Keratinocyte (primary cell): ENCODE data around the gene NOS1. TPM values are rescaled to one million over a fixed set of nuclear protein-coding genes. Genes with fewer than 3 reads are reported as not detected.

Experiments used
- DNase-seq: peaks from one replicate; pipeline ENCODE4 v3.0.0-alpha.2; 2011; ENCODE audit warnings: low read depth, missing footprints, low spot score
- FAIRE-seq: peaks from 2 replicates; lab custom pipeline; 2011; peaks lifted over from hg19 to GRCh38; lab: Jason Lieb, UNC
- H2AFZ ChIP-seq: 2 replicates; pipeline ENCODE4 v1.6.0; 2012; ENCODE audit warnings: low read length, control low read depth, inconsistent platforms; ENCODE audit not compliant: control insufficient read depth
- H3K27ac ChIP-seq: 2 replicates; pipeline ENCODE4 v1.5.1; 2011; ENCODE audit warnings: low read length; ENCODE audit not compliant: control insufficient read depth, insufficient read depth
- H3K27me3 ChIP-seq: 3 replicates; pipeline ENCODE4 v1.6.0; 2011; ENCODE audit warnings: low read length; ENCODE audit not compliant: control insufficient read depth, insufficient read depth; ENCODE audit errors: extremely low read depth
- H3K36me3 ChIP-seq, 2 experiments: 2 replicates in 1 of 2; 3 replicates in 1 of 2; pipeline ENCODE4 v1.5.1; 2011; ENCODE audit warnings: low read length in 2 of 2, mild to moderate bottlenecking in 1 of 2; ENCODE audit not compliant: control insufficient read depth in 2 of 2, insufficient read depth in 2 of 2; ENCODE audit errors: extremely low read depth in 1 of 2
- H3K4me1 ChIP-seq: 3 replicates; pipeline ENCODE4 v1.5.1; 2011; ENCODE audit warnings: low read length; ENCODE audit not compliant: control insufficient read depth, insufficient read depth; ENCODE audit errors: extremely low read depth
- H3K4me2 ChIP-seq: 3 replicates; pipeline ENCODE4 v1.6.0; 2011; ENCODE audit warnings: low read depth, low read length; ENCODE audit not compliant: control insufficient read depth, insufficient read depth; ENCODE audit errors: extremely low read depth
- H3K4me3 ChIP-seq, 3 experiments: fragments of 200-600 bp in 1 of 3; sonication (generic) in 1 of 3; 2 replicates in 2 of 3; 3 replicates in 1 of 3; pipeline ENCODE4 v1.5.1; 2011 to 2016; ENCODE audit warnings: low read length in 3 of 3, mild to moderate bottlenecking in 3 of 3, control low read depth in 2 of 3, inconsistent platforms in 1 of 3, low read depth in 1 of 3, mixed read lengths in 1 of 3, mixed run types in 1 of 3, moderate library complexity in 1 of 3; ENCODE audit not compliant: control insufficient read depth in 2 of 3, insufficient read depth in 2 of 3; ENCODE audit errors: extremely low read depth in 1 of 3
- H3K79me2 ChIP-seq: 2 replicates; pipeline ENCODE4 v1.6.0; 2012; ENCODE audit warnings: low read length; ENCODE audit not compliant: control insufficient read depth, insufficient read depth
- H3K9ac ChIP-seq: 3 replicates; pipeline ENCODE4 v1.6.0; 2011; ENCODE audit warnings: low read length; ENCODE audit not compliant: control insufficient read depth, insufficient read depth; ENCODE audit errors: extremely low read depth
- H3K9me1 ChIP-seq: 3 replicates; pipeline ENCODE4 v1.6.0; 2011; ENCODE audit warnings: low read length; ENCODE audit not compliant: control insufficient read depth, insufficient read depth; ENCODE audit errors: extremely low read depth
- H3K9me3 ChIP-seq: 2 replicates; pipeline ENCODE4 v1.5.1; 2012; ENCODE audit warnings: low read depth, low read length; ENCODE audit not compliant: control insufficient read depth
- H4K20me1 ChIP-seq: 3 replicates; pipeline ENCODE4 v1.6.0; 2011; ENCODE audit warnings: low read length; ENCODE audit not compliant: control insufficient read depth, insufficient read depth; ENCODE audit errors: extremely low read depth
- CTCF ChIP-seq, 3 experiments: IDR thresholded peaks in 1 of 3; conservative IDR thresholded peaks in 1 of 3; optimal IDR thresholded peaks in 1 of 3; 2 replicates in 2 of 3; 3 replicates in 1 of 3; pipeline versions ENCODE3 to v1.5.1; 2011; ENCODE audit warnings: low read length in 3 of 3, mild to moderate bottlenecking in 3 of 3, moderate library complexity in 2 of 3, control low read depth in 1 of 3, inconsistent platforms in 1 of 3; ENCODE audit not compliant: insufficient read depth in 2 of 3; ENCODE audit errors: extremely low read depth in 1 of 3
- EZH2 ChIP-seq: IDR thresholded peaks from one replicate; pipeline ENCODE4 v1.6.1; 2012; ENCODE audit warnings: inconsistent platforms, mild to moderate bottlenecking, low read length, moderate library complexity
- dilution Hi-C: fragments of 300-500 bp; cut with MboI; formaldehyde crosslinking; loops from one replicate; pipeline ENCODE4 v1.7.0; 2020; ENCODE audit warnings: low sequenced_read_pairs; ENCODE audit not compliant: extremely low pct_ligation_motif_present
- polyA plus RNA-seq, 5 experiments: library from polyadenylated mRNA; depleted of rRNA in 3 of 5; stranded (reverse) in 3 of 5; stranded (forward) in 1 of 5; unstranded in 1 of 5; fragments of >200 nt; gene quantifications; 1 replicate in 1 of 5; 2 replicates in 3 of 5; 3 replicates in 1 of 5; pipeline versions ENCODE4 v1.2.1 to v1.2.3, GENCODE V29; 2011 to 2012; ENCODE audit warnings: missing spikeins in 2 of 5, low read depth in 1 of 5, low replicate concordance in 1 of 5

Gene NOS1
- polyA plus RNA-seq, 1 donor (not counting 4 experiments of a cell fraction or from before 2014, with no cell fraction given) = 5.6 TPM

- Histone ChIP-seq H3K79me2 (no peaks in the 10 kb centered on the region), H2AFZ (no peak overlapping the region), H3K4me2 (no peak overlapping the region), H3K27me3 (no peaks in the 10 kb centered on the region), H3K9me1 (no peaks in the 10 kb centered on the region), H3K9ac (no peak overlapping the region), H3K27ac (no peak overlapping the region), H4K20me1 (no peaks in the 10 kb centered on the region), H3K4me3 (no peak overlapping the region), H3K9me3 (no peaks in the 10 kb centered on the region), H3K4me1 (no peaks in the 10 kb centered on the region), H3K36me3 (peaks cover 27 to 28% of the 10 kb centered on the region in 2 experiments)
- TF ChIP-seq CTCF (optimal IDR thresholded peaks at IDR 0.05 in 1 of 3, IDR thresholded peaks at IDR 0.05 in 1 of 3, conservative IDR thresholded peaks at IDR 0.05 in 1 of 3; ENCODE audit: extremely low read depth in 1 of 3, insufficient read depth in 2 of 3, low read length in 3 of 3) (no peak), EZH2 (no peak)
- DNase-seq (no peak), FAIRE-seq (no peak)
- dilution Hi-C loops = no loop called here
Measured at GRCh38 chr12:117165342-117165741, 196.1 kb downstream of the NOS1 start.

- no peak overlapping the region for H3K4me3 ChIP-seq
- FAIRE-seq = no peak
- no peaks in the 10 kb centered on the region for H3K27me3 ChIP-seq
- H3K9me3 ChIP-seq = no peaks in the 10 kb centered on the region
- TF ChIP-seq EZH2 = no peak
- TF ChIP-seq CTCF (optimal IDR thresholded peaks at IDR 0.05 in 1 of 3, IDR thresholded peaks at IDR 0.05 in 1 of 3, conservative IDR thresholded peaks at IDR 0.05 in 1 of 3; ENCODE audit: extremely low read depth in 1 of 3, insufficient read depth in 2 of 3, low read length in 3 of 3) = no peak
- DNase-seq = no peak
- no peaks in the 10 kb centered on the region for H3K9me1 ChIP-seq
- H2AFZ ChIP-seq = no peak overlapping the region
- dilution Hi-C loops = no loop called here
- H3K36me3 ChIP-seq = peaks cover 36% of the 10 kb centered on the region in 2 experiments
- no peaks in the 10 kb centered on the region for H3K4me1 ChIP-seq
- no peaks in the 10 kb centered on the region for H3K79me2 ChIP-seq
- H3K27ac ChIP-seq = no peak overlapping the region
- no peak overlapping the region for H3K4me2 ChIP-seq
- no peaks in the 10 kb centered on the region for H4K20me1 ChIP-seq
- H3K9ac ChIP-seq = no peak overlapping the region
Measured at GRCh38 chr12:117162633-117163032, 198.8 kb downstream of the NOS1 start.
